NK-92 treated with Interleukin-12 subunit alpha and Interleukin-12 subunit beta, amount 100 ng/mL, for 24 hours (cell line): ENCODE results near the gene CNTNAP2.

Experiments used
- DNase-seq: peaks from one replicate; lab custom pipeline; 2025; lab: John Stamatoyannopoulos, UW

The CNTNAP2 gene

GRCh38 chr7:147251751-147252325 is 1135.2 kb downstream of the CNTNAP2 start:
- no peak for DNase-seq

GRCh38 chr7:147261693-147262092 is 1145.1 kb downstream of the CNTNAP2 start:
- DNase-seq, result no peak

GRCh38 chr7:147265528-147265927 is 1148.9 kb downstream of the CNTNAP2 start:
- no peak for DNase-seq

- no peak for DNase-seq
Measured at GRCh38 chr7:147276106-147276505, 1159.5 kb downstream of the CNTNAP2 start.

- DNase-seq, result no peak
Measured at GRCh38 chr7:147276783-147277370, 1160.3 kb downstream of the CNTNAP2 start.

- DNase-seq, result no peak
Measured at GRCh38 chr7:147279514-147279913, 1162.9 kb downstream of the CNTNAP2 start.

- no peak for DNase-seq
Measured at GRCh38 chr7:147279964-147280374, 1163.4 kb downstream of the CNTNAP2 start.

GRCh38 chr7:147282204-147282603 is 1165.6 kb downstream of the CNTNAP2 start:
- no peak for DNase-seq

- no peak for DNase-seq
Measured at GRCh38 chr7:147296201-147296600, 1179.6 kb downstream of the CNTNAP2 start.

GRCh38 chr7:147296986-147297385 is 1180.4 kb downstream of the CNTNAP2 start:
- no peak for DNase-seq

- no peak for DNase-seq
Measured at GRCh38 chr7:147298611-147299043, 1182.0 kb downstream of the CNTNAP2 start.

GRCh38 chr7:147300293-147300692 is 1183.7 kb downstream of the CNTNAP2 start:
- no peak for DNase-seq

- no peak for DNase-seq
Measured at GRCh38 chr7:147304376-147304775, 1187.8 kb downstream of the CNTNAP2 start.

GRCh38 chr7:147305827-147306226 is 1189.2 kb downstream of the CNTNAP2 start:
- no peak for DNase-seq

GRCh38 chr7:147308539-147308938 is 1191.9 kb downstream of the CNTNAP2 start:
- no peak for DNase-seq

GRCh38 chr7:147311336-147311735 is 1194.7 kb downstream of the CNTNAP2 start:
- no peak for DNase-seq

- no peak for DNase-seq
Measured at GRCh38 chr7:147321504-147321903, 1204.9 kb downstream of the CNTNAP2 start.

GRCh38 chr7:147332988-147333387 is 1216.4 kb downstream of the CNTNAP2 start:
- no peak for DNase-seq

- DNase-seq, result no peak
Measured at GRCh38 chr7:147363101-147363500, 1246.5 kb downstream of the CNTNAP2 start.

- no peak for DNase-seq
Measured at GRCh38 chr7:147376192-147376591, 1259.6 kb downstream of the CNTNAP2 start.

- DNase-seq, result no peak
Measured at GRCh38 chr7:147380926-147381325, 1264.3 kb downstream of the CNTNAP2 start.

- DNase-seq, result no peak
Measured at GRCh38 chr7:147394329-147394728, 1277.7 kb downstream of the CNTNAP2 start.

GRCh38 chr7:147400221-147400689 is 1283.7 kb downstream of the CNTNAP2 start:
- no peak for DNase-seq

- DNase-seq, result no peak
Measured at GRCh38 chr7:147400925-147401324, 1284.3 kb downstream of the CNTNAP2 start.
